ENCODE measurements around the gene NME1.
"Not testable (repeated sequence)": the region's sequence is repeated elsewhere in the genome, so short reads cannot be mapped to it uniquely, and the experiment has no call there.

NME1 gene

GRCh38 chr17:51147650-51148049, 5.7 kb upstream of the NME1 start:
- no peak for DNase-seq

GRCh38 chr17:51149163-51149562, 4.2 kb upstream of the NME1 start:
- no peak for DNase-seq

DNA sequence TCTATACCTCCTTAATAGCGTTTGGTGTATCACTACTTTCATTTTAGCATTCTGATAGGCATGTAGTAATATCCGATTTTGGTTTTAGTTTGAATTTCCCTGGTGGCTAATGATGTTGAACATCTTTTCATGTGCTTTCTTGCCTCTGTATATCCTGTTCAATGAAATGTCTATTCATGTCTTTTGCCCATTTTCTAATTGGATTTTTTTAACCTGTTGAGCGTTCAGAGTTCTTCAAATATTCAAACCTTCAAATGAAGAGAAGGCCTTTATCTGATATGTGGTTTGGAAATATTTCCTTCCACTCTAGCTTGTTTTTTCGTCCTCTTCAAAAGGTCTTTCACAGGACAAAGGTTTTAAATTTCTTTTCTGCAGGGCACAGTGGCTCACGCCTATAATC, 2.4 kb upstream of the NME1 start:
- no peak for DNase-seq

DNA sequence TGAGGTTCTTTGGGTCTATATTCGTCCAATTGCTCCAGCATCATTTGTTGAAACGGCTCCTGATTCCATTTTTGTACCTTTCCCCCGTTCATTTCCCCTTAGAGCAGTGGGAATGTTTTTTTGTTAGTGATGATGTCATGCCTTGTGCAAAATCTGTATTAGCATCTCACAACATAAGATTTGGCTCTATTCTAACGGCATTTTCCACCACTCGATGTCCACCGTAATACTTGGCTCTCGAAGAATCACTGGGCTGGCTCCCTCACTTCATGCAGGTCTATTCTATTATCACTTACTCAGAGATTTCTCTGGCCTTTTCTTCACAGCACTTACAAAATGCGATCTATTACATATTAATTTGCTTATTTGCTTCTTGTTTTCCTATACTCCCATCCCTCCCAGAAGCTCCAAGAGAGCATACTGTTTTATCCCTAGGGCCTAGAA, 571 bp upstream of the NME1 start:
- DNase-seq: no peak

GRCh38 chr17:51154176-51154575, 817 bp downstream of the NME1 start:
- no peak for DNase-seq

DNA sequence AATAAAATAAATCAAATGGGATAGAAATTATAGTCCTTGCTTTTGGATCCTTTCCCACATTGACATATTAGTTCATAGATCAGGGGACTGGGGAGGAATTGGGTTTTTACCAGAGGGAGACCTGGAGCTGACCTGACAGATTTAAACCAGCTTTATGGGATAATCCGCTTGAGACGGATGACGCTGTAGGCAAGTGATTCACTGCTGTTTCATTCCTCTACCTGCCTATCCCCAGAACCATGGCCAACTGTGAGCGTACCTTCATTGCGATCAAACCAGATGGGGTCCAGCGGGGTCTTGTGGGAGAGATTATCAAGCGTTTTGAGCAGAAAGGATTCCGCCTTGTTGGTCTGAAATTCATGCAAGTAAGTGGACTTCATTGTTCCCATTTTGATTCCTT, 2.1 kb downstream of the NME1 start:
- DNase-seq: no peak

DNA sequence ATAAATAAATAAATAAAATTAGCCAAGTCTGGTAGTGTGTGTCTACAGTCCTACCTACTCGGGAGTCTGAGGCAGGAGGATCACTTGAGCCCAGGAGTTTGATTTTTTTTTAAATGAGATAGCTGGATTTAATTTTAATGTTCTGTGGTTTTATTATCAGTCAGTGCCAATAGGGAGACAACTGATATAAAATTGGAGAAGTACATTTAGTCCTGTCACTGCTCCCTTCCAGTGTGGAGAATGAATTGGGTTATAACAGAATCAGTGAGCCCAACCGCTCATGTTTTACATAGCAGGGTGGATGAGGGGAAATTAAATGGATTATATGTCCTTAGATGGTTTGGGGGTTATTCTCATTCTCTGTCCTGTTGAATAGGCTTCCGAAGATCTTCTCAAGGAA, 6.2 kb downstream of the NME1 start:
- no peak for DNase-seq

DNA sequence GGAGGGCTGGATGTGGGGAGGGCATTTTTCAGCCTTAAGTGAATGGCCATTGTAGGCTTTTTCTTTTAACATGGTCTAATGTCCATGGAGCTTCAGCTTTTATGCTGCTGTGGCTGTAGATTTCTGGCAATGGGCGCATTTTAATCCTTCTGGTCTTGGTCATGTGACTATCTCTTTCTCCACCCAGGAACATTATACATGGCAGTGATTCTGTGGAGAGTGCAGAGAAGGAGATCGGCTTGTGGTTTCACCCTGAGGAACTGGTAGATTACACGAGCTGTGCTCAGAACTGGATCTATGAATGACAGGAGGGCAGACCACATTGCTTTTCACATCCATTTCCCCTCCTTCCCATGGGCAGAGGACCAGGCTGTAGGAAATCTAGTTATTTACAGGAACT, 8.2 kb downstream of the NME1 start:
- DNase-seq: no peak

DNA sequence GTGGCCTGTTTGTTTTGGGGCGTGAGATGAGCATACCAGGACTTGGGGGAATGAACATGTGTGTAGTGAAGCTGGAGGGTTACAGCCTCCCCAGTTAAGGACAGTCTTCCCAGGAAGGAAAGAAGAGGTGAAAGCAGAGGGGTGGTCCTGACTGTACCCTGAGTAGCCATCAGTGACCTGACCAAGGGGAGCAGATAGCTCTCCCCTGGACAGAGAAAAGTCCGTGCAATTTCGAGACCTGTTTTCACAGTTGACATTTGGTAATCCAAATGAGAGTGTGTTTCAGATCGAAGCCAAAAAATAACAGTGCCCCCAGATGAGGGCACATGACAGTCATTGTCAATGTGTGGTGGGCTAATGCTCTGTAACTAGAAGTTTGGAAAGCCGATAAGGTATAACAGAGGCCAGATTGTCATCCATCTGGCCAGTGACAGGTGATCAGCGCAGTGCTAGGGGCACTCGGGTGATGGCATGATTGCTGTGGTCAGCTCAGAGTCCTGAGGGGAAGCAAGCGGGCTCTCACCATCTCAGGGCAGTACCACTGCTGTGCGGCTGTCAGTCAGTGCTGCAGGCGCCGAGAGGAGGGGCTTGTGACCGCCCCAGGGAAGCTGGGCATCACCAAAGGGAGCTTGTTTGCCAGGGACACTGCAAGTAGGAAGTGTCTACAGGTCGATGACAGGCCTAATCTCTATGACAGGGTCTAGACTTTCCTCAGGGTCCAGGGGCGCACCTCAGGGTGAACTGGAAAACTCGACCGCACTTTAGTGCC, 11.7 kb downstream of the NME1 start:
- DNase-seq: peak; percentile 20 to 41

- DNase-seq: peak in 1 of 2 experiments; percentile 18
Observed at GRCh38 chr17:51165680-51166197, 12.4 kb downstream of the NME1 start.

GRCh38 chr17:51166198-51166986, 13.0 kb downstream of the NME1 start, which contains the start of gene NME2:
Gene NME2 (plus strand): TSS chr17:51166411. CDS start chr17:51166831, 420 bp downstream.
- DNase-seq: peak; percentile 79 to 86

DNA sequence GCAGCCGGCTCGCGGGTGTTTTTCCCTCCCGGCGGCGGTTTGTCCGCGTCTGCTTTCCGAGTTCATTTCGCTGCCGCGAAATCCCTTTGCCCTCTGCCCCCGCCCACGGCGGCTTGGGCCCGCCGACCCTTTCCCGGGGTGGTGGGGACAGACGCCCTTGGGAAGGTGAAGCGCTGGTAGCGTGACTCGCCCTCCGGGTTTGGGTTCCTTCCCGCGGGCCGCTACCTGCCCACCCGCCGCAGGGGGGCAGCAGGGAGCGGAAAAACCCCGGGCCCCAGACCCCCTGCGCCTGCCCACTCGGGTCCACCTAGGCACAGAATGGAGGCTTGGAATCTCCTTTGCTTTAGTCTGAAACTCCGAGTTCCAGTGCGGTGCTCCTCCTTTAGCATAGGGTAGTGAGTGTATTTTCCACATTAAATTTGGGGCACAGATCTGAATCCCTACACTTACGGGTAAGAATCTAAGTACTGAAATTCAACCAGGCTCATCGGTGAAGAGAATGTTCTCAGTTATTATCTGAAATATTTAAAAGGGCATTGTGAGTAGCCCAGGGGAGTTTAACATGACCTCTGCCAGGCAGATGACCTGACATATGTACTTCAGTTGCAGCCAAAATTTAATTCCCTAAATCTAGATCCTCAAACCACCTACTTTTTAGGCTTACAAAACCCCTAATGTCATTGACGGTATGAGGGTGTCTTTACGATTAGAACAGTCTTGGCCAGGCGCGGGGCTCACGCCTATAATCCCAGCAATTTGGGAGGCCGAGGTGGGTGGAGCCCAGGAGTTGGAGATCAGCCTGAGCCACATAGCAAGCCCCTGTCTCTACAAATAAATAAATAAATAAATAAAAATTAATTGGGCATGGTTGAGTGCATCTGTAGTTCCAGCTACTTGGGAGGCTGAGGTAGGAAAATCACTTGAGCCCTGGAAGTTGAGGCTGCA, 13.9 kb downstream of the NME1 start:
- DNase-seq: peak; percentile 63 to 65

DNA sequence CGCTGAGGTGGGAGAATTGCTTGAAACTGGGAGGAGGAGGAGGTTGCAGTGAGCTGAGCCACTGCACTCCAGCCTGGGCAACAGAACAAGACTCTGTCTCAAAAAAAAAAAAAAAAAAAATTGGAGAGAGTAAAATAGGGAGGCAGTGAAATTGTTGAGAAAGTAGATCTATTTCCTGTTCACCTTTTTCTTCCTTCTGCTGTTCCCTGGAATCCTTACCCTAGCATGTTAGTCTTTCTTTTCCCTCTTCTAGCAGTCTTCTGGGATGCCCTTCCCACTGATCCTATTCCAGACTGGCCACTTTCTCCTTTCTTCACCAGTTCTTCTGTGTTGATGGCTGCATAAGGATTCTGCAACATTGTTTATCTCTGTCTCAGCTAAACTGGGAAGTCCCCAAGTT, 16.0 kb downstream of the NME1 start:
- DNase-seq: no peak

DNA sequence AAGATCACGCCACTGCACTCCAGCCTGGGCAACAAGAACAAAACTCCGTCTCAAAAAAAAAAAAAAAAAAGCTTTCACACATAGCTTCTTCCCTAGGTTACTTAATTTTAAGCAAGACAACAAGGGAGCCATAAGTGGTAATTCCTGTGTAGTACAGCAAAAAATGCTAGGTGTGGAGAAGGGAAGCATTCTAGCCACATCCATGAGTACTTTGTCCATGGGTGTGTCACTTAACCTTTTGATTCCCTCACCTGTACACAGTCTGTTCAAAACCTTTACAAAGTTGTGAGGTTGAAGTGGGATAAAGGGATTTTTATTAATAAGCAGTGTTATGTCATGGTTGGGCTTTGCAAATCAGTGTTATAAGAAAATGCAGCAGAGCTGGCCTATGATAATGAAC, 17.4 kb downstream of the NME1 start:
- DNase-seq: no peak

DNA sequence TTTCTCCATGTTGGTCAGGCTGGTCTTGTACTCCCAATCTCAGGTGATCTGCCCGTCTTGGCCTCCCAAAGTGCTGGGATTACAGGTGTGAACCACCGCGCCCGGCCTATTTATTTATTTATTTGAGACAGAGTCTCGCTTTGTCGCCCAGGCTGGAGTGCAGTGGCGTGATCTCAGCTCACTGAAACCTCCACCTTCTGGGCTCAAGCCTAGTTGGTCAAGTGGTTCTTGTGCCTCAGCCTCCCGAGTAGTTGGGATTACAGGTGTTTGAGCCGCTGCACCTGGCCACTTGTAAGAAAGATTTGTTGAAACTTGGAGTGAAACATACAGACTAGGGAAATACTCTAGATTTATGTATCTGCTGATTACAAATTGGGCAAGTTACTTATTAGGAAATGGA, 18.7 kb downstream of the NME1 start:
- not testable (repeated sequence) for DNase-seq

GRCh38 chr17:51180486-51180885, 27.1 kb downstream of the NME1 start:
- DNase-seq: no peak

- DNase-seq: no peak
Observed at GRCh38 chr17:51184124-51184523, 30.8 kb downstream of the NME1 start.

DNA sequence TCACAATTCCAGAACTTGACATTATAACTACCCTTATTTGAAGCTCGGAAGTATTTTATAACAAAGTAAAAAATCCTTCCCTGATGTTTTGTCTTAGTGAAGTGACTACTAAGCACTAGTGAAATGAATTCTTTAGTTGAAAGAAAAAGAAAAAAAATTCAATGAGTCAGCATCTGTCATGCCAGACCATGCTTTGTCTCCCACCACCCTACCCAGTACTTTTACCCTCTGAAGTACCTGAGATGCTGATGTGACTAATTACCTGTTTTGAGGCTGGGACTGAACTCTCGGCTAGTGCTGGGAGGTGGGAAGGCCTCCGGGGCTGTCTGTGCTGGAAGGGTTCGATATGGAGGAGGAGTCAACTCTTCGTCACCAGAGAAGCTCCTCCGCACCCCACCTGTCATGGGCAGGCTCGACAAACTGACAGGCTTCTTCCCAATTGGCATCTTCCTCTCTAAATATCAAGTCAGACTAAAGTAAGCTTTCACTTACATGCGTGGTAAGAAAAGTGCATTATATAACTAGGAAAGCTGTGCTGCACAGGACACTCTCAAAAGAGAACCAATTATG, 32.5 kb downstream of the NME1 start:
- no peak for DNase-seq

GRCh38 chr17:51188271-51188833, 35.0 kb downstream of the NME1 start:
- DNase-seq: no peak

- no peak for DNase-seq
Observed at GRCh38 chr17:51189162-51189561, 35.8 kb downstream of the NME1 start.

DNA sequence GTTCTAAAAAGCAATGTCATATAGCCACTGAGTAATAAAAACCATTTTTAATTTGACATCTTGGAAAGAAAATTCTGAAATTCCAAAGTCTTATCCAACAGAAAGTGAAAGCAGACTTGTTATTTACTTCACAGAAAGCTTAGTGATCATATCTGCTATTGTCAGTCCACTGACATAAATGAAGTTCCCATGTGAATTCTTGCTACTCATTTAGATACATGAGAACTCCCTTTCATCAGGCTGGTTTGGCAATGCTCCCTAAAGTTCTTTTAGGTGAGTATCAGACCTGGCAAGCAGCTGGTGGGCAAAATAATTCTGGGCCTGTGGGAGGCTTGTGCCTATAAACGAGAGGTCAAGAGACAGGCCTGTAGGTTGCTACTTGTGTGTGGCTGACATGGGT, 36.3 kb downstream of the NME1 start:
- DNase-seq: no peak

DNA sequence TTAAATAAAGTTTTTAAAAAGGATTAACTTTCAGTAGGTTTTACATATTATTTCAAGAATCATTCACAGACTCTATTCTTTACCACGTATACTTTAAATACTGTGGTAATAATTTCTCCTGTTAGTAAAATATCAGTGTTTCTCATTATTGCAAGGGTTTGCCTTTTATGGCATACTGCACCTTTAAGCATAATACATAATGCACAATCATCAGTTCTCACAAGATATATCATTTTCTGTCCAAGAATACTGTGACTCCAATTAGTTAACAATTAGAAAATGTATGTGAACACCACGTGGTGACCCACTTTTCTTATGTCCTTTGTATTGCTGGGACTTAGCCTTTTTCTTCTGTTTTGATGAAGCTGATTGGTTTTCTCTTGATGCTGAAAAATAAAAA, 38.5 kb downstream of the NME1 start:
- DNase-seq: no peak

Data from NCI-H2081 (cell line).